GM21367 (cell line): ENCODE data around the gene MS4A18.
A peak's percentile ranks its signal among the peaks of the same experiment; 100 is the strongest.

Source experiments
- ATAC-seq: cut with Tn5 transposase; IDR thresholded peaks from one replicate; pipeline ENCODE4 v1.9.1; 2021; ENCODE audit not compliant: unreplicated experiment

The MS4A18 gene

GRCh38 chr11:60764879-60765278 is 40.4 kb downstream of the MS4A18 start:
- peak; percentile 38 for ATAC-seq

GRCh38 chr11:60765355-60765754 is 40.8 kb downstream of the MS4A18 start:
- ATAC-seq, result no peak

DNA sequence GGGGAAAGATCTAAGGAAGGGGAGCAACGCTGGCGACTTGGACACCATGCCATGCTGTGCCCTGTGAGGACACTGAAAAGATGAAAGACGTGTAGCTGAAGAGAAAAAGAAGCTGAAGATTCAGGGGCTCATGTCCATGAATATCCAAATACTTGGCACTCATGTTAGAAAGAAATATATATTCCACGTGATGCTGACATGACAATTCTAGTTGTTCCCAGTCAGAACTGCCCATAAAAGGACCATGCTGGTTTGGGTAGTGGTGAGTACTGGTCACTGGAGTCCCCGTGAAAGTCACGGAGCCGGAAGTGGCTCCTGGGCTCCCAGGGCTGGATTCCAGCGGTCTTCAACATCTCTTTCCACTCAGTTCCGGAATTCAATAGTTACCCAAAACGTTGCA is 42.0 kb downstream of the MS4A18 start:
- ATAC-seq, result no peak

DNA sequence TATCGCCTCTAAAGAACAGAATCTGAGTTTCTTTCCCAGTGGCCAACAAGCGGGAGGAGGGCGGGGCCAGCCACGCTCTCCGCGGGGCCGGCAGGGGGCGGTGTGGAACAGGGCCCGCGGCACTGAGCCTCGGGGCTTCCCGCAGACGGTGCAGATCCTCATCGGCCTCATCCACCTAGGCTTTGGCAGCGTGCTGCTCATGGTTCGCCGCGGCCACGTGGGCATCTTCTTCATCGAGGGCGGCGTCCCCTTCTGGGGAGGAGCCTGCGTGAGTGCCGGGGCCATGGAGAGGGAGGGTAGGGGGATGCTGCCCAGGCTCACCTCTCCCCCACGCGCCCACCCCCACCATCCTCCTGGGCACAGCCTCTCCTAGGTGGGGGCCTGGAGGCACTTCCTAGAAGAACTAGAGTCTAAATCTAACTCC is 42.9 kb downstream of the MS4A18 start:
- no peak for ATAC-seq

DNA sequence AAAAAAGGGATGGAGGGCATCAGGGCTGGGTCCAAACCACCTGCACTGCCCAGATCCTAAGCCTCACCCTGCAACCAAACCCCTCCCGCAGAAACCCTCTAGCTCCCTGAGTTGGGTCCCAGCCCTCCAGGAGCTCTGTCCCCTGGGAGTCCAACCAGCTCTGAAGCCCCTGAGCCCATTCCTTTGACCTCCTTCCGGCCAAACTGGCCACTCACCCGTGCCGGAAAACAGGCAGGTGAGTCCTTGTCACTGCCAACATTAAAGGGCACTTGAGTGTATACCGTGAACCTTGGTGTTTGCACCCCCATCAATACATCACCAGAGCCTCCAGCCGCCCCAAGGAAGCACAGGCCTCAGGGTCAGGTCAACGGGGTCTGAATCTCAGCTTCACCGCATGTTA is 43.7 kb downstream of the MS4A18 start:
- ATAC-seq, result no peak

- no peak for ATAC-seq
Observed at GRCh38 chr11:60769273-60769672, 44.8 kb downstream of the MS4A18 start.

GRCh38 chr11:60769811-60770210 is 45.3 kb downstream of the MS4A18 start:
- ATAC-seq, result no peak

- ATAC-seq, result no peak
Observed at GRCh38 chr11:60771146-60771545, 46.6 kb downstream of the MS4A18 start.

DNA sequence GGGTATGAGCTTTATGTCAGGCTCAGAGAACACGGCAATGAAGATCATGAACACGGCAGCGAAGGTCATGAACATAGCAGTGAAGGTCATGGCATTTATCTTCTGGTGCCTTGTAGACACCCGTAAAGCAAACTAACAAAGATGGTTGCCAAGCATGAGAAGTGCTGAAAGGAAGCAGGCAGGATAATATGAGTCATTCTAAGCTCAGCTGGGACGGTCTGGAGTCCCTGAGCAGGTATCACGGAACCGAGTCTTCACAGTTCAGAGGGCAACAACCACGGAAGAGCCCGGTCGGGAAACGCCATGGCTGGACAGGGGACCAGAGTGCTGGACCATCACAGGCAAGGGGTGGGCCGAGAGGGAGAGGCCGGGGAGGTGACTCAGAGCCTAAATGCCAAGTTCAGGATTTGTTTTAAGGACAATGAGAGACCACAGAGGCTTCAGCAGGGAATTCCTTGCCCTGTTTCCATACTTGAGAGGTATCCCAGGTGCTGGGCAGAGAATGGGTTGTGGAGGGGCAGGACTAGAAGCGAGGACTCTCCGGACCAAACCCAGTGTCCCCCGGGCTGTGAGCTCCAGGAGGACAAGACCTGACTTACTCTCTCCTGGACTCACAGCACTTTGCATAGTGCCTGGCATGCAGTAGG is 47.5 kb downstream of the MS4A18 start:
- ATAC-seq, result no peak

DNA sequence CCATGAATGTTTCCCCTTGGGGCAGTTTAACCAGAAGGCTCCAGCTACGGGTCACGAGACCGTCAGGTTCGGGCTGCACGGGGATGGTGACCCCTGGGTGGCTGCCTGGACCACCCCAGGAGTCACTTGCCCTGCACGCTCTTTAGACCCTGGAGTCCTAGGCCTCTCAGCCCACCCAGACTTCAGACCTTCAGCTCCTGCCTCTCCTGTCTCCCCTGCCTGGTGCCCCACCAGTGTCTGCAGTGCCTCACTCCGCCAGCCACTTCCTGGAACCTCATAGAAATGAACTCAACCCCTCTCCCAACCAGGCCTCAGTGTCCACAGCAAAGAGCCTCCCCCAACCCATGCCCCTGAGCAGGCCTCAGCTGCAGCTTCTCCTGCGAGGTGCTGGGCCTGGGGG is 48.1 kb downstream of the MS4A18 start:
- ATAC-seq, result no peak

GRCh38 chr11:60774726-60775125 is 50.2 kb downstream of the MS4A18 start:
- ATAC-seq, result no peak

GRCh38 chr11:60775420-60775961 is 51.0 kb downstream of the MS4A18 start:
- peak; percentile 48 for ATAC-seq

DNA sequence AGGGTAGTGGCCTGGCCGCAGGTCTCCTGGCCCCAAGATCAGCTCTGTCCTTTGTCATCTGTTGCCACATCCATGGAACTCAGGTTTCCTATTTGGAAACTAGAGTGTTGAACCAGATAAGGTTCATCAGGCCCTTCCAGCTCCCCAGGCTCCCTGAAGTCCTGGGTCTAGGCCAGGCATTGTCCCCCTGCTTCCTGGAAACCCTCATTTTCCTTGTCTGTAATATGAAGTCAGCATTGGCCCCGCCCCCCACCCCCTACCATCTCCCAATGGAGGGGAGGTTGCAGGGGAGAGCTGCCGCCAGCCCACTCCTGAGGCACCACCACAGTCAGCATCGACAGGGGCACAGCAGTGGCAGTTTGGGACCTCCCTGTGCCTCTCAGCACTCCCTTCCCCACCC is 51.6 kb downstream of the MS4A18 start:
- ATAC-seq, result no peak

DNA sequence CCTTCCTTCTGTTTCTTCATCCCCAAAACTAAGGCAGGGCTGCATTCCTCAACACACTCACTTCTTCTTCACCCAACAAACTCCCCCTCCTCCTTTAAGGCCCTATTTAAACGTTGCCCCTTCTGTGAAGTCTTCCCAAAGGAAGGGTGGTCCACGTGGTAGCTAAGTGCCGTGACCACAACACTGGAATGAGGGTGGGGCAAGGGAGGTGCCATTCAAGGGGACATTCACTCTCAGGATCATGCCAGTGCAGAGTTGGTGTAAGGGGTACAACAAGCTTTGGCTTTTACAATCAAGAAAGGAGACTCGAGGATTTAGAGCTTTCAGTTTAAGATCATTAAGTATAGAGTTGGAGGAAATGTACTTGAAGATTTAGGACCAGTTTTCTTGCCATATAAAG is 52.6 kb downstream of the MS4A18 start:
- no peak for ATAC-seq

DNA sequence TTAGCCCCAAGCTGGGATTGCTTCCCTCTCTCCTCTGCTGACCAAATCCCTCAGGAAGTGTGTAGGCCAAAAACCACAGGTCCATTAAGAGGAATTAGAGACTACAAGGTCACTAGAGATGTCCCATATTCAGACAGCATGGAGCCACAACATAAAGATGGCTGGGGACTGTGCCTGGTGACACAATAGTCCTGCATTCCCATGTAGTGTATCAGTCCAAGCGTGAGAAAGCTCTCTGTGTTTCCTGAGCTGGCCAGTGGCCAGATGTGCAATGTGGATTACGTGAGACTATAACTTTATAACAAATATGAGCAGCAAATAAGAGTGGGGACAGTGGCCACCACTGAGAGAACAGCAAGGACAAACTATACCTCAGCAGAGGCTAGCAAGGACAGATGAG is 53.1 kb downstream of the MS4A18 start:
- no peak for ATAC-seq

DNA sequence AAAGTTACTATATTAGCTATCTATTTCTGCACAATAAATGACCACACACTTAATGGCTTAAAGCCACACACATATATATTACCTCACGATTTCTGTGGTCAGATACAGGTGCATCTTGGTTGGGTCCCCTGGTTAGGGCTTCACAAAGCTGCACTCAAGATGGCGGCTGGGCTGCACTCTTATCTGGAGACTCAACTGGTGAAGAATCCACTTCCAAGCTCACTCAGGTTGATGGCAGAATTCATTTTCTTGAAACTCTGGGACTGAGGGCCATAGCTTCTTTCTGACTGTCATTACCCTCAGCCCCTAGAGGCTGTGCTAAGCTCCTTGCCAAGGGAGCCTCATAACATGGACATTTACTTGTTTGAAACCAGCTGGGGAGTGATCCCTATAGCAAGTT is 55.5 kb downstream of the MS4A18 start:
- ATAC-seq, result no peak

GRCh38 chr11:60780774-60781173 is 56.3 kb downstream of the MS4A18 start:
- no peak for ATAC-seq

- ATAC-seq, result no peak
Observed at GRCh38 chr11:60781286-60781980, 56.9 kb downstream of the MS4A18 start.

DNA sequence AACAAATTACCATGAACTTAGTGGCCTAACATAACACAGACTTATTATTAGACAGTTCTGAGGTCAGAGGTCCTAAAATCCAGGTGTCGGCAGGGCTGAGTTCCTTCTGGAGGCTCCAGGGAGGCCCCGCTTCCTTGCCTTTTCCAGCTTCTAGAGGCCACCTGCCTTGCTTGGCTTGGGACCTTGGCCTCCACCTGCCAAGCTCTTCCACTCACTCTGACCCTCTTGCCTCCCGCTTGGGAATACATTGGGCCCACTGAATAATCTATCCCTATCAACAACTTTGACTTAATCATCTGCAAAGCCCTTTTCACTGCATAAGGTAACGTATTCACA is 57.4 kb downstream of the MS4A18 start:
- no peak for ATAC-seq

GRCh38 chr11:60782393-60783140 is 58.0 kb downstream of the MS4A18 start:
- ATAC-seq, result no peak

- ATAC-seq, result no peak
Observed at GRCh38 chr11:60783141-60783484, 58.6 kb downstream of the MS4A18 start.

DNA sequence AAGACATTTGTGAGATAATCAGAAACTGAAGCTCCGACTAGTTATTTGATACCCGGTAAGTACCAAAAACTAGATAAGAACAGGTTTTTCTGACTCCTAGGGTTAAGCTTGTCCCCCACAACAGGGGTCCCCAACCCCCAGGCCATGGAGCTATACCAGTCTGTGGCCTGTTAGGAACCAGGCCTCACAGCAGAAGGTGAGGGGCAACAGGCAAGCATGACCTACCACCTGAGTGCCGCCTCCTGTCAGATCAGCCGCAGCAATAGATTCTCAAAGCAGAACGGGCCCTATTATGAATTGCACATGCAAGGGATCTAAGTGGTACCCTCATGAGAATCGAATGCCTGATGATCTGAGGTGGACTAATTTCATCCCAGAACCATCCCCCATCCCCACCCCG is 59.4 kb downstream of the MS4A18 start:
- ATAC-seq, result no peak
